ENCODE measurements around the gene ATP6V1G1.
"Not testable (repeated sequence)": the region's sequence is repeated elsewhere in the genome, so short reads cannot be mapped to it uniquely, and the experiment has no call there.

The ATP6V1G1 gene

GRCh38 chr9:114587345-114588202 lies at the start of gene ATP6V1G1:
TSS of gene ATP6V1G1 (plus strand) at chr9:114587769. CDS start at chr9:114587839, 70 bp downstream.
- DNase-seq: peak; percentile 100

GRCh38 chr9:114538241-114538640 lies 49.3 kb upstream of the ATP6V1G1 start:
- DNase-seq: peak; percentile 10

GRCh38 chr9:114539701-114540380 lies 47.7 kb upstream of the ATP6V1G1 start:
- no peak for DNase-seq

GRCh38 chr9:114545055-114545454 lies 42.5 kb upstream of the ATP6V1G1 start:
- DNase-seq: no peak

GRCh38 chr9:114546851-114547250 lies 40.7 kb upstream of the ATP6V1G1 start:
- DNase-seq: no peak

GRCh38 chr9:114549697-114550330 lies 37.8 kb upstream of the ATP6V1G1 start:
- DNase-seq: no peak

GRCh38 chr9:114551750-114552685 lies 35.6 kb upstream of the ATP6V1G1 start:
- DNase-seq: no peak

GRCh38 chr9:114552706-114553105 lies 34.9 kb upstream of the ATP6V1G1 start:
- no peak for DNase-seq

GRCh38 chr9:114553202-114553601 lies 34.4 kb upstream of the ATP6V1G1 start:
- DNase-seq: no peak

- no peak for DNase-seq
Observed at GRCh38 chr9:114555696-114556095, 31.9 kb upstream of the ATP6V1G1 start.

- no peak for DNase-seq
Observed at GRCh38 chr9:114558027-114558675, 29.4 kb upstream of the ATP6V1G1 start.

GRCh38 chr9:114559830-114560513 lies 27.6 kb upstream of the ATP6V1G1 start:
- no peak for DNase-seq

- DNase-seq: no peak
Observed at GRCh38 chr9:114560956-114561355, 26.6 kb upstream of the ATP6V1G1 start.

GRCh38 chr9:114561771-114562170 lies 25.8 kb upstream of the ATP6V1G1 start:
- DNase-seq: no peak

- no peak for DNase-seq
Observed at GRCh38 chr9:114565204-114565603, 22.4 kb upstream of the ATP6V1G1 start.

- no peak for DNase-seq
Observed at GRCh38 chr9:114570742-114571141, 16.8 kb upstream of the ATP6V1G1 start.

GRCh38 chr9:114571391-114571790 lies 16.2 kb upstream of the ATP6V1G1 start:
- no peak for DNase-seq

- no peak for DNase-seq
Observed at GRCh38 chr9:114572199-114572598, 15.4 kb upstream of the ATP6V1G1 start.

GRCh38 chr9:114574438-114574837 lies 13.1 kb upstream of the ATP6V1G1 start:
- no peak for DNase-seq

- not testable (repeated sequence) for DNase-seq
Observed at GRCh38 chr9:114576779-114577178, 10.8 kb upstream of the ATP6V1G1 start.

GRCh38 chr9:114578134-114578533 lies 9.4 kb upstream of the ATP6V1G1 start:
- DNase-seq: not testable (repeated sequence)
